GM12892 (cell line): Measurements from ENCODE around the gene KRT37.
"Not testable (repeated sequence)": the region's sequence is repeated elsewhere in the genome, so short reads cannot be mapped to it uniquely, and the experiment has no call there.

Source experiments
- POLR2A ChIP-seq: IDR thresholded peaks from 2 replicates; pipeline ENCODE4 v1.6.1; 2011; ENCODE audit warnings: low read depth, low read length, control low read depth
- POLR2AphosphoS5 ChIP-seq: IDR thresholded peaks from 2 replicates; pipeline ENCODE4 v1.6.1; 2011; ENCODE audit warnings: low read depth, low read length, control low read depth

DNA sequence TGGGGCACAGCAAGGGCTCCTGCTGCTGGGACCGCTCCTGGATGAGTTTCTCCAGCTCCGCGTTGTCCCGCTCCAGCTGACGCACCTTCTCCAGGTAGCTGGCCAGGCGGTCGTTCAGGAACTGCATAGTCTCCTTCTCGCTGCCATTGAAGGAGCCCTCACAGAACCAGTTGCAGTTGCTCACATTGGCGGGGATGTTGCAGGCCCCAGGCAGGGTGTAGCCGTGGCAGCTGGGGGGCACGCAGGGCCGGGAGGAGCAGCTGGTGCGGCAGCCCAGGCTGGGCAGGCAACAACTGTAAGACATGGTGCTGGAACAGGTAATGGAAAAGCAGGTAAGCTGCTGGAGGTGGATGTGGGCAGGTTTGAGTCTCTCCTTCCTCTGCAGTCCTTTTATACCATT lies 42.4 kb downstream of the KRT37 start, which contains the start of gene KRT34:
- not testable (repeated sequence) for TF ChIP-seq POLR2A, POLR2AphosphoS5
